NB4 (cell line): Measurements from ENCODE around the gene LRCH1.

ENCODE experiments used
- MYC ChIP-seq: IDR thresholded peaks from 2 replicates; pipeline ENCODE4 v1.6.1; 2011; ENCODE audit warnings: low read depth, low read length
- POLR2A ChIP-seq: IDR thresholded peaks from 2 replicates; pipeline ENCODE4 v1.6.1; 2011; ENCODE audit warnings: mild to moderate bottlenecking; ENCODE audit not compliant: insufficient read length; ENCODE audit errors: extremely low read depth
- TF ChIP-seq, protein P1 (sequence below): IDR thresholded peaks from one replicate; pipeline ENCODE4 v1.5.1; 2012; ENCODE audit warnings: low read depth, low read length
- TF ChIP-seq, protein P2 (sequence below): IDR thresholded peaks from 2 replicates; pipeline ENCODE4 v1.6.1; 2011; ENCODE audit warnings: low read depth, low read length

GRCh38 chr13:46598820-46599180 lies 45.8 kb downstream of the LRCH1 start:
- TF ChIP-seq, protein P1, sequence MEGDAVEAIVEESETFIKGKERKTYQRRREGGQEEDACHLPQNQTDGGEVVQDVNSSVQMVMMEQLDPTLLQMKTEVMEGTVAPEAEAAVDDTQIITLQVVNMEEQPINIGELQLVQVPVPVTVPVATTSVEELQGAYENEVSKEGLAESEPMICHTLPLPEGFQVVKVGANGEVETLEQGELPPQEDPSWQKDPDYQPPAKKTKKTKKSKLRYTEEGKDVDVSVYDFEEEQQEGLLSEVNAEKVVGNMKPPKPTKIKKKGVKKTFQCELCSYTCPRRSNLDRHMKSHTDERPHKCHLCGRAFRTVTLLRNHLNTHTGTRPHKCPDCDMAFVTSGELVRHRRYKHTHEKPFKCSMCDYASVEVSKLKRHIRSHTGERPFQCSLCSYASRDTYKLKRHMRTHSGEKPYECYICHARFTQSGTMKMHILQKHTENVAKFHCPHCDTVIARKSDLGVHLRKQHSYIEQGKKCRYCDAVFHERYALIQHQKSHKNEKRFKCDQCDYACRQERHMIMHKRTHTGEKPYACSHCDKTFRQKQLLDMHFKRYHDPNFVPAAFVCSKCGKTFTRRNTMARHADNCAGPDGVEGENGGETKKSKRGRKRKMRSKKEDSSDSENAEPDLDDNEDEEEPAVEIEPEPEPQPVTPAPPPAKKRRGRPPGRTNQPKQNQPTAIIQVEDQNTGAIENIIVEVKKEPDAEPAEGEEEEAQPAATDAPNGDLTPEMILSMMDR: no peak
- TF ChIP-seq POLR2A: no peak
- no peak for TF ChIP-seq MYC
- TF ChIP-seq, protein P2, sequence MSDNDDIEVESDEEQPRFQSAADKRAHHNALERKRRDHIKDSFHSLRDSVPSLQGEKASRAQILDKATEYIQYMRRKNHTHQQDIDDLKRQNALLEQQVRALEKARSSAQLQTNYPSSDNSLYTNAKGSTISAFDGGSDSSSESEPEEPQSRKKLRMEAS: no peak
